ENCODE measurements around the gene RAB7B. TPM values are rescaled to one million over a fixed set of nuclear protein-coding genes. Genes with fewer than 3 reads are reported as not detected.

RAB7B gene
- total and polyA plus RNA-seq, 9 donors: 0.12 to 11.5 (median 3.6) TPM

GRCh38 chr1:205927676-205928075 lies 75.5 kb downstream of the RAB7B start:
- no peaks in the 10 kb centered on the region for H3K36me3 ChIP-seq
- 91 to 94% (median 93%) methylated on average over 12 of the region's 12 CpGs for WGBS, 3 donors
- DNase-seq: peak in 1 of 5 donors; percentile 6
- no peaks in the 10 kb centered on the region for H3K9me3 ChIP-seq
- intact Hi-C loops (cut with DNase I): no loop called here
- H3K27ac ChIP-seq: no peak overlapping the region
- no peak overlapping the region for H3K4me3 ChIP-seq
- no peaks in the 10 kb centered on the region for H3K4me1 ChIP-seq (ENCODE audit: insufficient read depth)
- no peak for TF ChIP-seq POLR2A (IDR thresholded peaks at IDR 0.05)
- no peak for TF ChIP-seq EP300 (IDR thresholded peaks at IDR 0.05)
- TF ChIP-seq CTCF (IDR thresholded peaks at IDR 0.05): no peak
- H3K27me3 ChIP-seq: no peaks in the 10 kb centered on the region

GRCh38 chr1:205927247-205927646 lies 75.9 kb downstream of the RAB7B start:
- DNase-seq: peak in 1 of 5 donors; percentile 13
- Histone ChIP-seq H3K4me3 (no peak overlapping the region), H3K9me3 (no peaks in the 10 kb centered on the region), H3K36me3 (no peaks in the 10 kb centered on the region), H3K4me1 (ENCODE audit: insufficient read depth) (no peaks in the 10 kb centered on the region), H3K27ac (no peak overlapping the region), H3K27me3 (no peaks in the 10 kb centered on the region)
- 92 to 99% (median 96%) methylated on average over 6 of the region's 6 CpGs for WGBS, 3 donors
- TF ChIP-seq CTCF (IDR thresholded peaks at IDR 0.05): no peak
- TF ChIP-seq POLR2A (IDR thresholded peaks at IDR 0.05): no peak
- TF ChIP-seq EP300 (IDR thresholded peaks at IDR 0.05): no peak
- intact Hi-C loops (cut with DNase I): no loop called here

Other genes starting within 250 kb of the RAB7B start
- 10 to 100 TPM in 4 of 7 donors, 1 to 10 TPM in 3; 7.2 to 16.1 (median 10.1) TPM for gene RAB29, start 227.9 kb downstream of the RAB7B start, total RNA-seq
- gene RAB29, start 227.9 kb downstream of the RAB7B start, polyA plus RNA-seq: 10 to 100 TPM in 1 of 2 donors, 1 to 10 TPM in 1; 8.3 to 16.4 TPM
- 10 to 100 TPM; 12.5 to 45.0 (median 33.5) TPM for gene SLC41A1, start 190.2 kb downstream of the RAB7B start, total RNA-seq
- 10 to 100 TPM; 17.8 to 75.9 TPM for gene SLC41A1, start 190.2 kb downstream of the RAB7B start, polyA plus RNA-seq
- gene PM20D1, start 153.3 kb downstream of the RAB7B start, total RNA-seq: 1 to 10 TPM in 2 of 7 donors, under 1 TPM in 4, not detected in 1; 0.43 to 1.4 (median 0.74) TPM
- gene PM20D1, start 153.3 kb downstream of the RAB7B start, polyA plus RNA-seq: 1 to 10 TPM in 1 of 2 donors, under 1 TPM in 1; 0.05 to 1.8 TPM
- 1 to 10 TPM in 1 of 7 donors, under 1 TPM in 4, not detected in 2; 0.07 to 6.7 (median 0.13) TPM for gene SLC26A9, start 59.9 kb downstream of the RAB7B start, total RNA-seq
- gene SLC26A9, start 59.9 kb downstream of the RAB7B start, polyA plus RNA-seq: under 1 TPM in 1 of 2 donors, not detected in 1; 0.08 TPM
- 1 to 10 TPM in 1 of 7 donors, under 1 TPM in 3, not detected in 3; 0.13 to 1.1 (median 0.70) TPM for gene CTSE, start 20.5 kb upstream of the RAB7B start, total RNA-seq
- under 1 TPM in 1 of 2 donors, not detected in 1; 0.88 TPM for gene CTSE, start 20.5 kb upstream of the RAB7B start, polyA plus RNA-seq
- gene RHEX, start 49.8 kb upstream of the RAB7B start, total RNA-seq: 10 to 100 TPM in 1 of 7 donors, 1 to 10 TPM in 3, under 1 TPM in 2, not detected in 1; 0.15 to 13.3 (median 1.8) TPM
- gene RHEX, start 49.8 kb upstream of the RAB7B start, polyA plus RNA-seq: 1 to 10 TPM in 1 of 2 donors, under 1 TPM in 1; 0.90 to 2.3 TPM
- gene AVPR1B, start 114.0 kb upstream of the RAB7B start, total RNA-seq: not detected
- not detected for gene AVPR1B, start 114.0 kb upstream of the RAB7B start, polyA plus RNA-seq
- 1 to 10 TPM in 4 of 7 donors, under 1 TPM in 3; 0.68 to 2.7 (median 2.0) TPM for gene FAM72A, start 199.4 kb upstream of the RAB7B start, total RNA-seq
- gene FAM72A, start 199.4 kb upstream of the RAB7B start, polyA plus RNA-seq: 1 to 10 TPM; 1.3 to 1.5 TPM
- gene SRGAP2, start 200.1 kb upstream of the RAB7B start, total RNA-seq: 10 to 100 TPM; 38.7 to 67.6 (median 51.9) TPM
- gene SRGAP2, start 200.1 kb upstream of the RAB7B start, polyA plus RNA-seq: 10 to 100 TPM; 22.9 to 32.3 TPM

All from ovary (tissue), 9 donors.